ENCODE results near the gene CD200.

DNA sequence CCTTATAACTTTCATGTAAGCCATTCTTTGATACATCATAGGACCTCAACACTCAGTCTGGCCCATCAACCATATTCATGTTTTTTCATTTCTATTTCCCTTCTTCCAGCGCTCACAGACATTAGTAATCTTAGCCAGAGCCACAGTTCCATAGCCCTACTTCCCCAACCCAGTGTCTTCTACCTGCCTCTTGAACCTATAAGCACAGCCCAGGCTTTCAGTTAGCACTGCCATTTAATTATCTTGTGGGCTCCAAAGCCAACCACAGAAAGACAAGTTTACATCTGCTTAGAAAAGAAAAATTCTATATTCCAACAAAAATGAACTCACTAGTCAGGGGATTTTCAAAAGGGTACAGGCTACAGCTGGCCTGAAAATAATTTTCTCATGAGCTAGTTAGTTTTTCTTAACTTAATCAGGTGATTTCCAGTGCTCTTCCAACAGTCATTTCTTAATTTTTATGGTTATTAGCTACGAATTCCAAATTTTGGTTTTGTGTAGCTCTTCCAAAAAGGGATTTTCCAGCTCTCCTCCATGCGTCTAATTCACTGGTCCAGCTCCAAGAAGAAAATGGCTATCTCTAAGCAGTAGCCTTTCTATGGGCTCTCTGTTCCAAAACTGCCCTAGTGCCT lies 13.7 kb downstream of the CD200 start:
- TF ChIP-seq, protein P1, sequence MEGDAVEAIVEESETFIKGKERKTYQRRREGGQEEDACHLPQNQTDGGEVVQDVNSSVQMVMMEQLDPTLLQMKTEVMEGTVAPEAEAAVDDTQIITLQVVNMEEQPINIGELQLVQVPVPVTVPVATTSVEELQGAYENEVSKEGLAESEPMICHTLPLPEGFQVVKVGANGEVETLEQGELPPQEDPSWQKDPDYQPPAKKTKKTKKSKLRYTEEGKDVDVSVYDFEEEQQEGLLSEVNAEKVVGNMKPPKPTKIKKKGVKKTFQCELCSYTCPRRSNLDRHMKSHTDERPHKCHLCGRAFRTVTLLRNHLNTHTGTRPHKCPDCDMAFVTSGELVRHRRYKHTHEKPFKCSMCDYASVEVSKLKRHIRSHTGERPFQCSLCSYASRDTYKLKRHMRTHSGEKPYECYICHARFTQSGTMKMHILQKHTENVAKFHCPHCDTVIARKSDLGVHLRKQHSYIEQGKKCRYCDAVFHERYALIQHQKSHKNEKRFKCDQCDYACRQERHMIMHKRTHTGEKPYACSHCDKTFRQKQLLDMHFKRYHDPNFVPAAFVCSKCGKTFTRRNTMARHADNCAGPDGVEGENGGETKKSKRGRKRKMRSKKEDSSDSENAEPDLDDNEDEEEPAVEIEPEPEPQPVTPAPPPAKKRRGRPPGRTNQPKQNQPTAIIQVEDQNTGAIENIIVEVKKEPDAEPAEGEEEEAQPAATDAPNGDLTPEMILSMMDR (IDR thresholded peaks at IDR 0.05; ENCODE audit: insufficient read depth, low read length) = no peak
- TF ChIP-seq POLR2AphosphoS5 (IDR thresholded peaks at IDR 0.05; ENCODE audit: low read depth) = no peak

Data from HL-60 (cell line).